Panc1 (cell line): ENCODE data around the gene FOXN1.

Experiments used
- POLR2AphosphoS5 ChIP-seq: IDR thresholded peaks from 2 replicates; pipeline ENCODE4 v1.6.1; 2012; ENCODE audit warnings: mild to moderate bottlenecking, low read depth, low read length, moderate library complexity
- REST ChIP-seq, 2 experiments: IDR thresholded peaks; 2 replicates each; pipeline ENCODE4 v1.6.1; 2011 to 2012; ENCODE audit warnings: low read depth in 2 of 2, control low read depth in 1 of 2, low read length in 1 of 2, mild to moderate bottlenecking in 1 of 2, moderate library complexity in 1 of 2; ENCODE audit not compliant: insufficient read depth in 1 of 2
- TCF7L2 ChIP-seq: IDR thresholded peaks from 2 replicates; pipeline ENCODE4 v1.6.1; 2011; ENCODE audit warnings: mild to moderate bottlenecking, low read depth, low read length, inconsistent platforms
- TF ChIP-seq, protein P1 (sequence below): fragments of 450-650 bp; IDR thresholded peaks from 2 replicates; pipeline ENCODE4 v1.5.1; 2017; ENCODE audit warnings: mild to moderate bottlenecking

- TF ChIP-seq, protein P1, sequence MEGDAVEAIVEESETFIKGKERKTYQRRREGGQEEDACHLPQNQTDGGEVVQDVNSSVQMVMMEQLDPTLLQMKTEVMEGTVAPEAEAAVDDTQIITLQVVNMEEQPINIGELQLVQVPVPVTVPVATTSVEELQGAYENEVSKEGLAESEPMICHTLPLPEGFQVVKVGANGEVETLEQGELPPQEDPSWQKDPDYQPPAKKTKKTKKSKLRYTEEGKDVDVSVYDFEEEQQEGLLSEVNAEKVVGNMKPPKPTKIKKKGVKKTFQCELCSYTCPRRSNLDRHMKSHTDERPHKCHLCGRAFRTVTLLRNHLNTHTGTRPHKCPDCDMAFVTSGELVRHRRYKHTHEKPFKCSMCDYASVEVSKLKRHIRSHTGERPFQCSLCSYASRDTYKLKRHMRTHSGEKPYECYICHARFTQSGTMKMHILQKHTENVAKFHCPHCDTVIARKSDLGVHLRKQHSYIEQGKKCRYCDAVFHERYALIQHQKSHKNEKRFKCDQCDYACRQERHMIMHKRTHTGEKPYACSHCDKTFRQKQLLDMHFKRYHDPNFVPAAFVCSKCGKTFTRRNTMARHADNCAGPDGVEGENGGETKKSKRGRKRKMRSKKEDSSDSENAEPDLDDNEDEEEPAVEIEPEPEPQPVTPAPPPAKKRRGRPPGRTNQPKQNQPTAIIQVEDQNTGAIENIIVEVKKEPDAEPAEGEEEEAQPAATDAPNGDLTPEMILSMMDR = no peak
- TF ChIP-seq TCF7L2 (no peak), REST (IDR thresholded peaks at IDR 0.05; ENCODE audit: insufficient read depth in 1 of 2, low read depth in 2 of 2, low read length in 1 of 2) (no peak), POLR2AphosphoS5 (no peak)
Observed at GRCh38 chr17:28514561-28515002, 8.4 kb downstream of the FOXN1 start.
